Activated gamma-delta T cell treated with anti-CD3 and anti-CD28 coated beads, Interleukin-2, amount 50 U/mL, for 16 hours (primary cell): ENCODE data around the gene CMTM5.
"Not testable (repeated sequence)": the region's sequence is repeated elsewhere in the genome, so short reads cannot be mapped to it uniquely, and the experiment has no call there.

Experiments
- DNase-seq: peaks from one replicate; pipeline ENCODE4 v3.0.0-alpha.2; 2020; ENCODE audit warnings: low read depth

The CMTM5 gene

GRCh38 chr14:23379366-23380196, 2.7 kb downstream of the CMTM5 start:
- DNase-seq: peak; percentile 46

GRCh38 chr14:23380197-23380914, 3.5 kb downstream of the CMTM5 start:
- DNase-seq: no peak

GRCh38 chr14:23380976-23381375, 4.1 kb downstream of the CMTM5 start:
- DNase-seq: no peak

DNA sequence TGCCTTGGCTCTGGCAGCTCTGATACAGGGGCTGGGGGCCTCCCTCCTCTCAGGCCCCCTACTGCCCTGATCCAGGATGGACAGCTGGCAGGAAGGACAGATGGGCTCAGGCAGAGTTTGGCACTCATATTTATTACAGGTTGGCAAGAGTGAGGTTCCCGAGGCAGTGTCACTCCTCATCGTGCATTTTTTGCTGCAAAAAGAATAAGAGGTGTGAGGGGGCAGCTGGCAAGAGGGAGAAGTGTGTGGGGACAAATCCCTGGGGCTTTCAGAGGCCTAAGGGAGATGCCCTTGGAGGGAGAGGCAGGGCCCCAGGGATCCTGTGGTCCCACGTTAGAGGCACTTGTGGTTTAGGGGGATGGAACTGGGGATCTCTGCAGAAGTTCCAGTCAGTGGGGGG, 5.0 kb downstream of the CMTM5 start:
- no peak for DNase-seq

DNA sequence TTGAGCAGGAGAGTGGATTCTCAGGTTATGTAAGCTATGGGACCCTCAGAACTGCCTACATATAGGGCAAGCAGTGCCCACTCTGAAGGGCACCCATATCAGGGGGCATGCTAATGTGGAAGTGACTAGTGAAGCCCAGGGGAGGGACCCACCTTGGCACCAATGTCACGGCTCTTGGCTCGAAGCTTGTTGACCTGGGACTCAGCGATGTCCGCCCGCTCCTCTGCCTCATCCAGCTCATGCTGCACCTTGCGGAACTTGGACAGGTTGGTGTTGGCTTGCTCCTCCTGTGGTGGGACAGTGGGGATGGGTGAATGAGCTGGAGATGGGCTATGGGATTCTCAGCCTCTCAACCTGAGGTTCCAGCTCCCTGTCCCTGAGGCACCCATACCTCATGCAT, 5.4 kb downstream of the CMTM5 start:
- no peak for DNase-seq

- no peak for DNase-seq
Observed at GRCh38 chr14:23382731-23383440, 6.0 kb downstream of the CMTM5 start.

GRCh38 chr14:23384364-23385080, 7.7 kb downstream of the CMTM5 start:
- DNase-seq: no peak

DNA sequence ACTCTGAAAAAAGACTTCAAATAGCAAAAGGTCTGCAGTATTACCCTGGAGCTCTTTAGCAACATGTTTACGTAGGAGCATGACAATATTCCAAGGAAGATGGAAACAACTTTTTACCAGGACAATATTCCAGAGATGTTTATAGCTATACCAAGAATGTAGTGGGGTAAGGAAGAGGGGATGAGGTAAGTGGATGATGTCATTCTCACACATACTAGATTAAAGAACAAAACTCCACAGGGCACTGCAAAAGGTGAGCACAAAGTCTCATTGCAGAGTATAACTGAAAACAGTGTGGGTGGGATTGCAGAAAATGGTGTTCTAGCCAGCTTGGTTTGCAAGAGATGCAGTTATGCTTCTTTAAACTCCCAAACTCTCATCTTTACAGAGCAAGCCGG, 8.4 kb downstream of the CMTM5 start:
- DNase-seq: no peak

DNA sequence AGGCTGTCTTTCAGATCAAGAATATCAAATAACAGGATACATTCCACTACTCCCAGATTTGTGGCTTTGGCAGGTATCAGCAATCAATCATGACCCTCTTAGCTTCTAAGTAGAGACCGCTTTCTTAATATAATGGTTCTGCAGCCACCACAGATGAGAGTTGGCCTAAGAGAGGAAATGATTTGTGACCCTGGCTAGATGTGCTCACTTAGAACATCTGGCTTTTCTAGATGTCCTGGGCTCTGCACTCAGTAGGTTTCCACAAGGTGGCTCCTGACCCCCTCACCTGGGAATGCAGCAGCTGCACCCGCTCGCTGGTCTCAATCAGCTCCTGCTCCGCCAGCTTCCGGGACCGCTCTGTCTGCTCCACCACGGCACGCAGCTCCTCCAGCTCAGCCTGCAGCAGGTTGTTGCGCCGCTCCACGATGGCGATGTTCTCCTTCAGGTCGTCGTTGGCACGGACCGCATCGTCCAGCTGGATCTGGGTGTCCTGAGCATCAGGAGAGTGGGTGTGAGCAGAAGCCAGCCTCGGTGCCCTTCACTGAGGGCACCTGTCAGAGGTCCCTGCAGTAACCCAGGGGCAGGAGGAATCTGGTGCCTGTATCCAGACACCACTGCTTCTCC, 8.9 kb downstream of the CMTM5 start:
- no peak for DNase-seq

- not testable (repeated sequence) for DNase-seq
Observed at GRCh38 chr14:23386266-23386657, 9.4 kb downstream of the CMTM5 start.

DNA sequence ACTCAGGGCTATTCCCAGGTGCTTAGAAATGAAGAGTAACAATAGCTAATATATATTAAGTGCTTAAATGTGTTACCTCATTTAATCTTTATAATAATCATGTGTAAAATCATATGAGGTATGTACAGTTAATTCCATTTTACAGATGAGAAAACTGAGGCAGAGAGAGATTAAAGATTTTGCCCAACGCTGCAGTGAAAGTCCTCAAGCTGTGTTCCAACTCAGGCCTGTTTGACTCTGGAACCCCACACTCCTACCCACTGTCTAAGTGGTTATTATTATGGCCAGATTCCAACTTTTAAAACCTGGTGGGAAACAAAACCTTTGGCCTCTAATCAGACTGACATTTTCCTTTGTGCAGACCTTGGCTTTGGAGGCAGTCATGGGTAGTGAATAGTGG, 10.2 kb downstream of the CMTM5 start:
- no peak for DNase-seq

DNA sequence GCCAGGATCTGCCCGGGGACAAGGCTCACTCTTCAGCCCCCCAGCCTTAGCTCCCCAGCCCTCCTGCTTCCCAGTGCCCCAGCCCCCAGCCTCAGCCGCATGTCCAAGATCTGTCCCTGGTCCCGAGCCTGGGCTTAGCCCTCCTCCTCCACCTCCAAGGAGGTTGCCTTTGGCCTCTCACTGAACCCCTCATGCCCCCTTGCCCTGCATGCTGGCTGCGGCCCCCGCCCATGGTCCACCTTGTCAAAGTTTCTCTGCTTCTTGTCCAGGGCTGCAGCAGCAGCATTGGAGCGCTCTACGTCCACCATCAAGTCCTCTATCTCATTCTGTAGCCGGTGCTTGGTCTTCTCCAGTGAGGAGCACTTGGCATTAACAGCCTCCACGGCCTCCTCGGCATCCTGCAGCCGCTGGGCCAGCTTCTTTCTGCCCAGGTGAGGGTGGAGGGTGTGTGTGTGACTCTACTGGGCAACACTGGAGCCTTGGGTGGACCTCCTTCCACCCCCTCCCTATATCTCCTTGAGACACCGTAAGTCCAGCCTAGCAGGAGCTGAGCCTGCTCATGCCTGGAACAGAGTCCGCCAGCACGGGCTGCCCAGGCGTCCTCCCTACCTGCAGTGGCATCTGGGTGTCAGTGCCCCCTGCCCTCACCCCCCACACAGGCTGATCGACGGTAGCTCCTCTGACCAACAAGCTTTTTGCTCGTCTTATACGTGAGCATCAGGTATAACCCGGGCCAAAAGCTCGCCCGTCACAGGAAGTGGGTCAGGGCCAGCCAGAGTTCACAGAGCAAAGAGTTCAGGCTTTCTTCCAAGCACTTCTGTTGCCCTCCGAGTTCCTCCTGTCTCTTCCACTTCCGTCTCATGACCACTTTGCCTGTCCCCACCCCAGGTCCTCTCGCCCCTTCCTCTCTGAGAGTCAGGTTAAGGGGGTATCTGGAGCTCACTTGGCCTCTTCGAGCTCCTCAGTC, 11.4 kb downstream of the CMTM5 start:
- DNase-seq: no peak

DNA sequence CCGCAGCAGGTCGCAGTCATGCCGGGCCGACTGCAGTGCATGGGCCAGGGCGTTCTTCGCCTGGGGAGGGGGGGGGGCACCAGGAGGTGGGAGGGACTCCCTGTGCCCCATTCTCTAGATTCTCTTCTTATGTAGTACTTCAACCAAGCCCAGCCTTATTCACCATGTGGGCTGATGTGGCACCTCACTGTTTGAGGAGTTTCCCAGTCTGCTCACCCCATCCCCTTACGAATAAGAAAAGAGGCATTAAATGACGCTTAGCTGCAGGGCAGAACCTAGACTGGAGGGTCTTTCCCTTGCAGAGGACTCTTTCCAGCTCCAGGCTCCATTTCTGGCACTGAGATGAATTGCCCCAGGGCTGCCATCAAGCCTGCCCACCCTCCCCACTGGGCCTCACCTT, 12.2 kb downstream of the CMTM5 start:
- DNase-seq: no peak

DNA sequence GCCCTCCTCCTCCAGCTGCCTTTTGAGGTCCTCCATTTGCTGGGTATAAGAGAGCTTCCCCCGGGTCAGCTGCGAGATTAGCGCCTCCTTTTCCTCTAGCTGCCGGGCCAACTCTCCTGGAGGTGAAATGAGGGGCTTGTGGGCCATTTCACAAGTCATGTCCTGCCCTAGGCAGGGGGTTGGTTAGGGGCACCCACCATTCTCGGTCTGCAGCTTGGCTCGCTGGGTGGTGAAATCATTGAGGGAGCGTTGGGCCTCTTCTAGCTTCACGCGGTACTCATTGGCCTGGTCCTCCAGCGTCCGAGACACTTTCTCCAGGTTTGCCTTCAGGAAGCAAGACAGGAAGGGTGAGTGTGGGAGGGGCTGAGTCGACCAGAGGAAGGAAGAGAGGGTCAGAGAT, 12.6 kb downstream of the CMTM5 start:
- DNase-seq: no peak

GRCh38 chr14:23389871-23390270, 13.0 kb downstream of the CMTM5 start:
- not testable (repeated sequence) for DNase-seq

GRCh38 chr14:23392613-23393012, 15.8 kb downstream of the CMTM5 start:
- DNase-seq: no peak

- no peak for DNase-seq
Observed at GRCh38 chr14:23396126-23396525, 19.3 kb downstream of the CMTM5 start.

GRCh38 chr14:23396781-23397407, 20.0 kb downstream of the CMTM5 start:
- DNase-seq: no peak

- DNase-seq: no peak
Observed at GRCh38 chr14:23398348-23398747, 21.5 kb downstream of the CMTM5 start.

DNA sequence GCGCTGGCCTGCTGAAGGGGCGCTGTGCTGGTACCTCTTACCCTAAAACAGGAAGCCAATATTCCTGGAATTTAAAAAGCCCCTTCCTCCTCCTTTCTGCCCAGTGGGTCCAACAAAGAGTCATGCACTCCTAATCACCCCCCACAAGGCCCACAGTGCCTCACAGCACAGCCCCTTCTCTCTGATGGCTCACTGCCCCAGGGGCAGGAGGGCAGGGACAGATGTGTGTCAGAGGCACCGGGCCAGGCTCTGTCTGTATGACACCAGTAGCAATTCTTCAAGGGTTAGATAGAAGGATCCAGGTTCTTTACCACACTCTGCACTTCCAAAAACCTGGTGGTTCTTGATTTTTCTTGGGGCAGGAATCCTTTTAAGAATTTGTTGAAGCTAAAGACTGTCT, 22.3 kb downstream of the CMTM5 start:
- DNase-seq: no peak
